ENCODE data around the gene NR1D1.

The NR1D1 gene

DNA sequence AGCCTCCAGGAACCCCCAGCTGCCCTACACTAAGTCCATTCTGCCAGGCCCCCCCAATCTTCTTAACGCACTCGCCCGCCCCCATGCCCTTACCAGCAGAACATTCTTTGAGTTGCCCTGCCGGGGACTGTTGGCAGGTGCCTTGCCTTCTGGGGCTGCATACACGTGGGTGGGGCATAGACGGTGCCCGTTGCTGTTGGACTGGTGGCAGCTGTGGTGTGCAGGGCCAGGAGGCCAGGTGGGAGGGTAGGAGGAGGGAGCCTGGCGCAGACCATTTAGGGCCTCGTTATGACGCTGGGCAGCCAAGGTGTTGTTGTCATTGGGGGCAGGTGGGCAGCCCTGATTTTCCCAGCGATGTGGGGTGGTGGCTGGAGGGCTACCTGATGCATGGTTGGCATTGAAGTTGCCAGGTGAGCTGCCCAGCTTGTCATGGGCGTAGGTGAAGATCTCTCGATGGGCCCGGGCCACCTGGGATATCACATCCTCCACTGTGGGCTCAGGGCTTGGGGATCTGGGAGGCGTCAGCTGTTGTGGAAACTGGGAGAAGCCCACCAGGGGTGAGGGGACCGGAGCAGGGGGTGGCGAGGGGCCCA is 4.9 kb downstream of the NR1D1 start:
- no peak overlapping the region for H3K4me3 ChIP-seq (replicated peaks; ENCODE audit: insufficient read depth, low read length)
- no peak overlapping the region for H3K27ac ChIP-seq (replicated peaks)
- no peaks in the 10 kb centered on the region for H3K27me3 ChIP-seq (ENCODE audit: insufficient read depth, poor library complexity, severe bottlenecking)
- TF ChIP-seq SPI1 (IDR thresholded peaks at IDR 0.05; ENCODE audit: borderline replicate concordance, low read depth), result no peak
- TF ChIP-seq POLR2AphosphoS5 (IDR thresholded peaks at IDR 0.05; ENCODE audit: low read depth), result peak; percentile 36; the same call in 1 of the 2 replicates
- DNase-seq (ENCODE audit: low read depth in 1 of 2, low spot score in 1 of 2), result no peak

DNA sequence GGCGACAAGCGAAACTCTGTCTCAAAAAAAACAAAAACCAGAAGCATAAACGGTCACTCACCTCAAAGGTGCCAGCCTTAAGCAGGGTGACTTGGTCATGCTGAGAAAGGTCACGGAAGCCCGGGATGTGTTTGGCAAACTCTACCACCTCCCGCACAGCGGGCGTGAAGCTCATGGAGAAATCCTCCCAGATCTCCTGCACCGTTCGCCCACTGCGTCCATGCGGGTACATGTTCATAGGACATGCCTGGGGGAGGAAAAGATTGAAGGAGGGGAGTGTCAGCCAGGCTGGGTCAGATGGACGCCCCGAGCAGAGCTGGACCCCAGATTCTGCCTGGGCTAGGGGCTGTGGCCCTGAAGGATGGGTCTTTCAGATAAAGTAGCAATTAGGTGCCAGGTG is 5.5 kb downstream of the NR1D1 start:
- Histone ChIP-seq H3K4me3 (replicated peaks; ENCODE audit: insufficient read depth, low read length) (no peak overlapping the region), H3K27me3 (ENCODE audit: insufficient read depth, poor library complexity, severe bottlenecking) (no peaks in the 10 kb centered on the region), H3K27ac (replicated peaks) (no peak overlapping the region)
- no peak for DNase-seq (ENCODE audit: low read depth in 1 of 2, low spot score in 1 of 2)
- TF ChIP-seq SPI1 (IDR thresholded peaks at IDR 0.05; ENCODE audit: borderline replicate concordance, low read depth) (no peak), GABPA (IDR thresholded peaks at IDR 0.05; ENCODE audit: low read depth) (no peak)
- TF ChIP-seq, protein P1, sequence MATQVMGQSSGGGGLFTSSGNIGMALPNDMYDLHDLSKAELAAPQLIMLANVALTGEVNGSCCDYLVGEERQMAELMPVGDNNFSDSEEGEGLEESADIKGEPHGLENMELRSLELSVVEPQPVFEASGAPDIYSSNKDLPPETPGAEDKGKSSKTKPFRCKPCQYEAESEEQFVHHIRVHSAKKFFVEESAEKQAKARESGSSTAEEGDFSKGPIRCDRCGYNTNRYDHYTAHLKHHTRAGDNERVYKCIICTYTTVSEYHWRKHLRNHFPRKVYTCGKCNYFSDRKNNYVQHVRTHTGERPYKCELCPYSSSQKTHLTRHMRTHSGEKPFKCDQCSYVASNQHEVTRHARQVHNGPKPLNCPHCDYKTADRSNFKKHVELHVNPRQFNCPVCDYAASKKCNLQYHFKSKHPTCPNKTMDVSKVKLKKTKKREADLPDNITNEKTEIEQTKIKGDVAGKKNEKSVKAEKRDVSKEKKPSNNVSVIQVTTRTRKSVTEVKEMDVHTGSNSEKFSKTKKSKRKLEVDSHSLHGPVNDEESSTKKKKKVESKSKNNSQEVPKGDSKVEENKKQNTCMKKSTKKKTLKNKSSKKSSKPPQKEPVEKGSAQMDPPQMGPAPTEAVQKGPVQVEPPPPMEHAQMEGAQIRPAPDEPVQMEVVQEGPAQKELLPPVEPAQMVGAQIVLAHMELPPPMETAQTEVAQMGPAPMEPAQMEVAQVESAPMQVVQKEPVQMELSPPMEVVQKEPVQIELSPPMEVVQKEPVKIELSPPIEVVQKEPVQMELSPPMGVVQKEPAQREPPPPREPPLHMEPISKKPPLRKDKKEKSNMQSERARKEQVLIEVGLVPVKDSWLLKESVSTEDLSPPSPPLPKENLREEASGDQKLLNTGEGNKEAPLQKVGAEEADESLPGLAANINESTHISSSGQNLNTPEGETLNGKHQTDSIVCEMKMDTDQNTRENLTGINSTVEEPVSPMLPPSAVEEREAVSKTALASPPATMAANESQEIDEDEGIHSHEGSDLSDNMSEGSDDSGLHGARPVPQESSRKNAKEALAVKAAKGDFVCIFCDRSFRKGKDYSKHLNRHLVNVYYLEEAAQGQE (IDR thresholded peaks at IDR 0.05; ENCODE audit: insufficient replicate concordance, low read depth), result no peak
- TF ChIP-seq, protein P2, sequence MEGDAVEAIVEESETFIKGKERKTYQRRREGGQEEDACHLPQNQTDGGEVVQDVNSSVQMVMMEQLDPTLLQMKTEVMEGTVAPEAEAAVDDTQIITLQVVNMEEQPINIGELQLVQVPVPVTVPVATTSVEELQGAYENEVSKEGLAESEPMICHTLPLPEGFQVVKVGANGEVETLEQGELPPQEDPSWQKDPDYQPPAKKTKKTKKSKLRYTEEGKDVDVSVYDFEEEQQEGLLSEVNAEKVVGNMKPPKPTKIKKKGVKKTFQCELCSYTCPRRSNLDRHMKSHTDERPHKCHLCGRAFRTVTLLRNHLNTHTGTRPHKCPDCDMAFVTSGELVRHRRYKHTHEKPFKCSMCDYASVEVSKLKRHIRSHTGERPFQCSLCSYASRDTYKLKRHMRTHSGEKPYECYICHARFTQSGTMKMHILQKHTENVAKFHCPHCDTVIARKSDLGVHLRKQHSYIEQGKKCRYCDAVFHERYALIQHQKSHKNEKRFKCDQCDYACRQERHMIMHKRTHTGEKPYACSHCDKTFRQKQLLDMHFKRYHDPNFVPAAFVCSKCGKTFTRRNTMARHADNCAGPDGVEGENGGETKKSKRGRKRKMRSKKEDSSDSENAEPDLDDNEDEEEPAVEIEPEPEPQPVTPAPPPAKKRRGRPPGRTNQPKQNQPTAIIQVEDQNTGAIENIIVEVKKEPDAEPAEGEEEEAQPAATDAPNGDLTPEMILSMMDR (IDR thresholded peaks at IDR 0.05; ENCODE audit: insufficient read depth, low read length), result no peak

DNA sequence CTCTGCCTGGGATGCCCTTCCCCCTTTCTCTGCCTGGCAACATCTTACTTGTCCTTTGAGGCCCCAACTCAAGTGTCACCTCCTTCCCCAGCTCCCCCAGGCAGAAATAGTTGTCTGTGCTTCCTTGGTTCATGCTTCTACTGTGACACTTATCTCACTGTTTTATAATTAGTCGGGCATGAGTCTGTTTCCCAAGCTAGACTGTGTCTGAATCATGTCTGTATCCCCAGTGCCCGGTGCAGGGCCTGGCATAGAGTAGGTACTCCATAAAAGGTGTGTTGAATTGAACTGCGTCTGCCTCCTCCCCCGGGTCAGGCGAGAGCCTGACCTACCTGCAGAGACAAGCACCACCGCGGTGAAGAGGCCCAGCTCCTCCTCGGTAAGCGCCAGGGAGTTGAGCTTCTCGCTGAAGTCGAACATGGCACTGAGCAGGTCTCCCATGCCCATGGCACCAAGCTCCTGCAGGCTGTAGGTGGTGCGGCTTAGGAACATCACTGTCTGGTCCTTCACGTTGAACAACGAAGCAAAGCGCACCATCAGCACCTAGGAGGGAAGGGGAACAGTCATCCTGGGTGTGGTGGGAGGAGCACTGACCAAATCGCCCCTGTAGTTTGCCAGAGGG is 6.7 kb downstream of the NR1D1 start:
- Histone ChIP-seq H3K4me3 (replicated peaks; ENCODE audit: insufficient read depth, low read length) (no peak overlapping the region), H3K27ac (replicated peaks) (no peak overlapping the region), H3K27me3 (ENCODE audit: insufficient read depth, poor library complexity, severe bottlenecking) (no peaks in the 10 kb centered on the region)
- DNase-seq (ENCODE audit: low read depth in 1 of 2, low spot score in 1 of 2), result no peak
- TF ChIP-seq POLR2AphosphoS5 (IDR thresholded peaks at IDR 0.05; ENCODE audit: low read depth) (no peak), SPI1 (IDR thresholded peaks at IDR 0.05; ENCODE audit: borderline replicate concordance, low read depth) (no peak)

DNA sequence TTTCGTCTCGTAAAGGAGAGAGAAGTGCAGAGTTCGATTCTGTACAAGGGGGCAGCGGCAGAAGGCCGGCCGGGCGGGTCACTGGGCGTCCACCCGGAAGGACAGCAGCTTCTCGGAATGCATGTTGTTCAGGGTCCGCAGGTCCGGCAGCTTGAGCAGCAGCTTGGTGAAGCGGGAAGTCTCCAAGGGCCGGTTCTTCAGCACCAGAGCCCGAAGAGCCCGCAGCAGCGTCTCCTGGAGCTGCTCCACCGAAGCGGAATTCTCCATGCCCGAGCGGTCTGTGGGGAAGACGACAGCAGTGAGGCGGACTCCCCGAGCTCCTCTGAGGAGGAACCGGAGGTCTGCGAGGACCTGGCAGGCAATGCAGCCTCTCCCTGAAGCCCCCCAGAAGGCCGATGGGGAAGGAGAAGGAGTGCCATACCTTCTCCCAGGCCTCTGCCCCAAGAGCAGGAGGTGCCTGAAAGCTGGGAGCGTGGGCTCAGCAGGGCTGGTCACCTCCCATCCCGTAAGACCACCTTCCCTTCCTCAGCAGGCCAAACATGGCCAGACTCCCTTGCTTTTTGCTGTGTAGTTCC is 7.3 kb downstream of the NR1D1 start:
- no peak for DNase-seq (ENCODE audit: low read depth in 1 of 2, low spot score in 1 of 2)
- Histone ChIP-seq H3K4me3 (replicated peaks; ENCODE audit: insufficient read depth, low read length) (no peak overlapping the region), H3K27ac (replicated peaks) (no peak overlapping the region), H3K27me3 (ENCODE audit: insufficient read depth, poor library complexity, severe bottlenecking) (no peaks in the 10 kb centered on the region)
- TF ChIP-seq, protein P1 (IDR thresholded peaks at IDR 0.05; ENCODE audit: insufficient replicate concordance, low read depth), result no peak
- TF ChIP-seq GABPA (IDR thresholded peaks at IDR 0.05; ENCODE audit: low read depth) (no peak), POLR2AphosphoS5 (IDR thresholded peaks at IDR 0.05; ENCODE audit: low read depth) (no peak; the same call in 1 of the 2 replicates)

DNA sequence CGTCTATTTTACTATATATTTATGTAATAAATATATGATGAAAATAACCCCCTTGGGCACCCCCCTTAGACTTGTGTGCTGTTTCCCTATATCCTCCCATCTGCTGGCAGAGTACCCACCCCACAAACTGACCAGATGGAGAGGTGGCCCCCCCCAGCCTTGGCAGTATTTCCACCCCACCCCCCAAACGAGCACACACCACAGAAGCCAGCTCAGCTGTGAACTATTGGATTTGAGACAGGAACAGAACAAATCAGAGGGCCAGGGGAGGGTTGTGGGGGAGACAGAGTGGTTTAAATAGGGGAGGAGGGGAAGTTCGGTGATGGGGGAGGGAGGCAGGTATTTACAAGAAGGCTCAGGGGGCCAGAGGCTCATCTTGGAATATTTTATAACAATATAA is 7.8 kb downstream of the NR1D1 start:
- DNase-seq (ENCODE audit: low read depth in 1 of 2, low spot score in 1 of 2), result no peak
- H3K27ac ChIP-seq (replicated peaks), result no peak overlapping the region
- H3K4me3 ChIP-seq (replicated peaks; ENCODE audit: insufficient read depth, low read length), result no peak overlapping the region
- TF ChIP-seq, protein P2 (IDR thresholded peaks at IDR 0.05; ENCODE audit: insufficient read depth, low read length), result no peak
- H3K27me3 ChIP-seq (ENCODE audit: insufficient read depth, poor library complexity, severe bottlenecking), result no peaks in the 10 kb centered on the region

Data from HL-60 (cell line).